AG20443 (cell line): ENCODE measurements around the gene ASF1A.

ENCODE experiments used
- DNase-seq: peaks from one replicate; pipeline ENCODE4 v3.0.0; 2012; ENCODE audit warnings: low spot score, mixed read lengths

Gene ASF1A

GRCh38 chr6:118881440-118882313 lies 12.3 kb upstream of the ASF1A start:
- no peak for DNase-seq

GRCh38 chr6:118882314-118882905 lies 11.5 kb upstream of the ASF1A start:
- no peak for DNase-seq

- DNase-seq: no peak
Measured at GRCh38 chr6:118886641-118887040, 7.3 kb upstream of the ASF1A start.

GRCh38 chr6:118889163-118889562 lies 4.8 kb upstream of the ASF1A start:
- no peak for DNase-seq

- DNase-seq: no peak
Measured at GRCh38 chr6:118890997-118891790, 2.8 kb upstream of the ASF1A start.

GRCh38 chr6:118892355-118892991 lies 1.5 kb upstream of the ASF1A start:
- no peak for DNase-seq

- peak; percentile 34 for DNase-seq
Measured at GRCh38 chr6:118893064-118893806, 717 bp upstream of the ASF1A start.

- DNase-seq: peak; percentile 90
Measured at GRCh38 chr6:118894425-118895260, 691 bp downstream of the ASF1A start.

GRCh38 chr6:118895261-118895560 lies 1.3 kb downstream of the ASF1A start:
- no peak for DNase-seq

GRCh38 chr6:118895859-118896258 lies 1.9 kb downstream of the ASF1A start:
- DNase-seq: no peak

GRCh38 chr6:118896339-118897136 lies 2.6 kb downstream of the ASF1A start:
- DNase-seq: no peak

- no peak for DNase-seq
Measured at GRCh38 chr6:118897386-118897785, 3.4 kb downstream of the ASF1A start.

GRCh38 chr6:118899948-118900347 lies 6.0 kb downstream of the ASF1A start:
- no peak for DNase-seq

- peak; percentile 30 for DNase-seq
Measured at GRCh38 chr6:118902726-118903125, 8.8 kb downstream of the ASF1A start.

- no peak for DNase-seq
Measured at GRCh38 chr6:118903138-118903537, 9.2 kb downstream of the ASF1A start.

GRCh38 chr6:118903691-118904090 lies 9.7 kb downstream of the ASF1A start:
- DNase-seq: no peak

- DNase-seq: no peak
Measured at GRCh38 chr6:118905084-118905483, 11.1 kb downstream of the ASF1A start.

GRCh38 chr6:118905851-118906250 lies 11.9 kb downstream of the ASF1A start:
- no peak for DNase-seq

- no peak for DNase-seq
Measured at GRCh38 chr6:118908441-118908840, 14.5 kb downstream of the ASF1A start.

- no peak for DNase-seq
Measured at GRCh38 chr6:118912646-118913045, 18.7 kb downstream of the ASF1A start.
